Panc1 (cell line): ENCODE measurements around the gene SEC14L5.

Experiments used
- POLR2AphosphoS5 ChIP-seq: IDR thresholded peaks from 2 replicates; pipeline ENCODE4 v1.6.1; 2012; ENCODE audit warnings: mild to moderate bottlenecking, low read depth, low read length, moderate library complexity
- TF ChIP-seq, protein P1 (sequence below): fragments of 450-650 bp; IDR thresholded peaks from 2 replicates; pipeline ENCODE4 v1.5.1; 2017; ENCODE audit warnings: mild to moderate bottlenecking
- TF ChIP-seq, protein P2 (sequence below), 2 experiments: IDR thresholded peaks; 2 replicates each; pipeline ENCODE4 v1.6.1; 2011 to 2012; ENCODE audit warnings: low read depth in 2 of 2, control low read depth in 1 of 2, low read length in 1 of 2, mild to moderate bottlenecking in 1 of 2, moderate library complexity in 1 of 2; ENCODE audit not compliant: insufficient read depth in 1 of 2

DNA sequence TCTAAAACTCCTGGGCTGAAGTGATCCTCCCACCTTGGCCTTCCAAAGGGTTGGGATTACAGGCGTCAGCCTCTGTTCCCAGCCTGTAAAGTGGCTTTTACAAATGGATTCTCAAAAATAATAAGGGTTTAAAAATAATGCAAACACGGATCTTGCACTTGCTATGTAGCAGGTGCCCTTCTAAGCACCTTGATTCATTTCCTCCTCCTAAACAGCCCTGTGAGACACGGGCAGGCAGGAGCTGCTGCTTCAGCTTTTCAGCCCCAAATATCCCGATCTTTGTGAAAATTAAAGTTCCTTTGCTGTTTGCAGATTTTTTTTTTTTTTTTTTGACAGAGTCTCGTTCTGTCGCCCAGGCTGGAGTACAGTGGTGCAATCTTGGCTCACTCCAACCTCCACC is 43.9 kb downstream of the SEC14L5 start:
- TF ChIP-seq, protein P1, sequence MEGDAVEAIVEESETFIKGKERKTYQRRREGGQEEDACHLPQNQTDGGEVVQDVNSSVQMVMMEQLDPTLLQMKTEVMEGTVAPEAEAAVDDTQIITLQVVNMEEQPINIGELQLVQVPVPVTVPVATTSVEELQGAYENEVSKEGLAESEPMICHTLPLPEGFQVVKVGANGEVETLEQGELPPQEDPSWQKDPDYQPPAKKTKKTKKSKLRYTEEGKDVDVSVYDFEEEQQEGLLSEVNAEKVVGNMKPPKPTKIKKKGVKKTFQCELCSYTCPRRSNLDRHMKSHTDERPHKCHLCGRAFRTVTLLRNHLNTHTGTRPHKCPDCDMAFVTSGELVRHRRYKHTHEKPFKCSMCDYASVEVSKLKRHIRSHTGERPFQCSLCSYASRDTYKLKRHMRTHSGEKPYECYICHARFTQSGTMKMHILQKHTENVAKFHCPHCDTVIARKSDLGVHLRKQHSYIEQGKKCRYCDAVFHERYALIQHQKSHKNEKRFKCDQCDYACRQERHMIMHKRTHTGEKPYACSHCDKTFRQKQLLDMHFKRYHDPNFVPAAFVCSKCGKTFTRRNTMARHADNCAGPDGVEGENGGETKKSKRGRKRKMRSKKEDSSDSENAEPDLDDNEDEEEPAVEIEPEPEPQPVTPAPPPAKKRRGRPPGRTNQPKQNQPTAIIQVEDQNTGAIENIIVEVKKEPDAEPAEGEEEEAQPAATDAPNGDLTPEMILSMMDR: no peak
- no peak for TF ChIP-seq POLR2AphosphoS5
- TF ChIP-seq, protein P2, sequence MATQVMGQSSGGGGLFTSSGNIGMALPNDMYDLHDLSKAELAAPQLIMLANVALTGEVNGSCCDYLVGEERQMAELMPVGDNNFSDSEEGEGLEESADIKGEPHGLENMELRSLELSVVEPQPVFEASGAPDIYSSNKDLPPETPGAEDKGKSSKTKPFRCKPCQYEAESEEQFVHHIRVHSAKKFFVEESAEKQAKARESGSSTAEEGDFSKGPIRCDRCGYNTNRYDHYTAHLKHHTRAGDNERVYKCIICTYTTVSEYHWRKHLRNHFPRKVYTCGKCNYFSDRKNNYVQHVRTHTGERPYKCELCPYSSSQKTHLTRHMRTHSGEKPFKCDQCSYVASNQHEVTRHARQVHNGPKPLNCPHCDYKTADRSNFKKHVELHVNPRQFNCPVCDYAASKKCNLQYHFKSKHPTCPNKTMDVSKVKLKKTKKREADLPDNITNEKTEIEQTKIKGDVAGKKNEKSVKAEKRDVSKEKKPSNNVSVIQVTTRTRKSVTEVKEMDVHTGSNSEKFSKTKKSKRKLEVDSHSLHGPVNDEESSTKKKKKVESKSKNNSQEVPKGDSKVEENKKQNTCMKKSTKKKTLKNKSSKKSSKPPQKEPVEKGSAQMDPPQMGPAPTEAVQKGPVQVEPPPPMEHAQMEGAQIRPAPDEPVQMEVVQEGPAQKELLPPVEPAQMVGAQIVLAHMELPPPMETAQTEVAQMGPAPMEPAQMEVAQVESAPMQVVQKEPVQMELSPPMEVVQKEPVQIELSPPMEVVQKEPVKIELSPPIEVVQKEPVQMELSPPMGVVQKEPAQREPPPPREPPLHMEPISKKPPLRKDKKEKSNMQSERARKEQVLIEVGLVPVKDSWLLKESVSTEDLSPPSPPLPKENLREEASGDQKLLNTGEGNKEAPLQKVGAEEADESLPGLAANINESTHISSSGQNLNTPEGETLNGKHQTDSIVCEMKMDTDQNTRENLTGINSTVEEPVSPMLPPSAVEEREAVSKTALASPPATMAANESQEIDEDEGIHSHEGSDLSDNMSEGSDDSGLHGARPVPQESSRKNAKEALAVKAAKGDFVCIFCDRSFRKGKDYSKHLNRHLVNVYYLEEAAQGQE (IDR thresholded peaks at IDR 0.05; ENCODE audit: insufficient read depth in 1 of 2, low read depth in 2 of 2, low read length in 1 of 2): no peak
